ENCODE results near the gene PRPF6. TPM values are rescaled to one million over a fixed set of nuclear protein-coding genes. Genes with fewer than 3 reads are reported as not detected.

The PRPF6 gene
- total and polyA plus RNA-seq, 2 donors from 2014 or later: 51.3 to 73.3 TPM

GRCh38 chr20:64030371-64031134 is 49.6 kb downstream of the PRPF6 start:
- intact Hi-C loops (cut with DNase I): no loop called here
- peaks cover 2 to 50% (median 32%) of the 10 kb centered on the region in 3 donors for H3K36me3 ChIP-seq (ENCODE audit: control insufficient read depth in 2 of 3, insufficient read depth in 3 of 3, low read length in 3 of 3)
- H3K4me3 ChIP-seq (ENCODE audit: low read length in 3 of 3): no peak overlapping the region
- DNase-seq (no peak), FAIRE-seq (no peak)
- no peaks in the 10 kb centered on the region for H3K9me3 ChIP-seq (ENCODE audit: control insufficient read depth in 2 of 3, insufficient read depth in 1 of 3, low read length in 3 of 3)
- no peak overlapping the region for H3K9ac ChIP-seq (ENCODE audit: low read length in 3 of 3)
- H3K27me3 ChIP-seq (ENCODE audit: control insufficient read depth, insufficient read depth, low read length): no peaks in the 10 kb centered on the region
- no peak overlapping the region for H3K27ac ChIP-seq (ENCODE audit: low read depth in 2 of 2, low read length in 2 of 2)
- no peak for TF ChIP-seq CTCF (IDR thresholded peaks at IDR 0.05; ENCODE audit: borderline replicate concordance, extremely low read depth, insufficient read depth)
- no peaks in the 10 kb centered on the region for H3K4me1 ChIP-seq (ENCODE audit: control insufficient read depth in 2 of 3, insufficient read depth in 2 of 3, low read depth in 1 of 3, low read length in 3 of 3)

GRCh38 chr20:64031822-64032314 is 50.9 kb downstream of the PRPF6 start:
- H3K9ac ChIP-seq (ENCODE audit: low read length in 3 of 3): no peak overlapping the region
- no peaks in the 10 kb centered on the region for H3K4me1 ChIP-seq (ENCODE audit: control insufficient read depth in 2 of 3, insufficient read depth in 2 of 3, low read depth in 1 of 3, low read length in 3 of 3)
- DNase-seq (no peak), FAIRE-seq (no peak)
- intact Hi-C loops (cut with DNase I): no loop called here
- H3K27ac ChIP-seq (ENCODE audit: low read depth in 2 of 2, low read length in 2 of 2): no peak overlapping the region
- H3K27me3 ChIP-seq (ENCODE audit: control insufficient read depth, insufficient read depth, low read length): no peaks in the 10 kb centered on the region
- no peak for TF ChIP-seq CTCF (IDR thresholded peaks at IDR 0.05; ENCODE audit: borderline replicate concordance, extremely low read depth, insufficient read depth)
- no peak overlapping the region for H3K4me3 ChIP-seq (ENCODE audit: low read length in 3 of 3)
- H3K9me3 ChIP-seq (ENCODE audit: control insufficient read depth in 2 of 3, insufficient read depth in 1 of 3, low read length in 3 of 3): no peaks in the 10 kb centered on the region
- H3K36me3 ChIP-seq (ENCODE audit: control insufficient read depth in 2 of 3, insufficient read depth in 3 of 3, low read length in 3 of 3): peaks cover 2 to 39% (median 26%) of the 10 kb centered on the region in 3 donors

GRCh38 chr20:64032706-64033624 is 52.0 kb downstream of the PRPF6 start:
- Histone ChIP-seq H3K27ac (ENCODE audit: low read depth in 2 of 2, low read length in 2 of 2) (no peak overlapping the region), H3K9me3 (ENCODE audit: control insufficient read depth in 2 of 3, insufficient read depth in 1 of 3, low read length in 3 of 3) (no peaks in the 10 kb centered on the region), H3K4me3 (ENCODE audit: low read length in 3 of 3) (no peak overlapping the region), H3K4me1 (ENCODE audit: control insufficient read depth in 2 of 3, insufficient read depth in 2 of 3, low read depth in 1 of 3, low read length in 3 of 3) (no peaks in the 10 kb centered on the region), H3K36me3 (ENCODE audit: control insufficient read depth in 2 of 3, insufficient read depth in 3 of 3, low read length in 3 of 3) (peaks cover 0 to 28% (median 16%) of the 10 kb centered on the region in 3 donors), H3K9ac (ENCODE audit: low read length in 3 of 3) (no peak overlapping the region), H3K27me3 (ENCODE audit: control insufficient read depth, insufficient read depth, low read length) (no peaks in the 10 kb centered on the region)
- no peak for DNase-seq
- intact Hi-C loops (cut with DNase I): no loop called here
- no peak for FAIRE-seq
- no peak for TF ChIP-seq CTCF (IDR thresholded peaks at IDR 0.05; ENCODE audit: borderline replicate concordance, extremely low read depth, insufficient read depth)
